NCI-H1694 treated with DMSO at 0.1 percent for 48 hours (cell line): ENCODE results near the gene POLR3GL.

Source experiments
- DNase-seq: peaks from one replicate; lab custom pipeline; 2025; lab: John Stamatoyannopoulos, UW

The POLR3GL gene

DNA sequence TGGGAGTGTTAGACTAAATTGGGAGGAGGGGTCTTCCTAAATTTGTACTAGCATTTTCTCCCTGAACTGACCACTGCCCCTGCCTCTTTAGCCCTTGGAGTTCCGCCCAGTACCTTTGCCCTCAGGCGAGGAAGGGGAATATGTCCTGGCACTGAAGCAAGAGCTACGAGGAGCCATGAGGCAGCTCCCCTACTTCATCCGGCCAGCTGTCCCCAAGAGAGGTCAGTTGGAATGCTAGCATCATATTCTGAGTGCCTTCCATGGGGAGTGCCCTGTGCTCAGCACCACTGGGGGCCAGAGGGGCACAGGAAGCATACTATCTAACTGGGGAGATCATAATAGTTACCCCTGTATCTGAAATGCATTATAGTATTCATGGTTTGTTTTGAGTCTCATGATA lies 10.7 kb downstream of the POLR3GL start:
- no peak for DNase-seq

DNA sequence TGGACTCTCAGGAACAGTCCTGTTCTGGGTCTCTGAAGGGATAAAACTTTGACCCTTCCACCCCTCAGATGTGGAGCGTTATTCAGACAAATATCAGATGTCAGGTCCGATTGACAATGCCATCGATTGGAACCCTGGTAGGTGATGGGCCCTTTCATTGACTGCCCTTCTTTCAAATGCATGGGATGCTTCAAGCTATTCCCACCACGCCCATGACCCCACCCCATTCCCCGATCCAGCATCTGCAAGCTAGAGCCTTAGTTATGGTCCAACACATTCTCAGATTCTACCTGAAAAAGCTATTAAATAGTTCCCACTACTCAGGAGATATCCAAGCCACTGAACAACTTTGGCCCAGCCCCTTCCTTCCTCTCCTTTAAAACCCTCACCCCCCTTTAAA lies 12.5 kb downstream of the POLR3GL start:
- DNase-seq, result no peak

GRCh38 chr1:145977486-145978470 lies 13.3 kb downstream of the POLR3GL start:
- DNase-seq, result peak; percentile 82

DNA sequence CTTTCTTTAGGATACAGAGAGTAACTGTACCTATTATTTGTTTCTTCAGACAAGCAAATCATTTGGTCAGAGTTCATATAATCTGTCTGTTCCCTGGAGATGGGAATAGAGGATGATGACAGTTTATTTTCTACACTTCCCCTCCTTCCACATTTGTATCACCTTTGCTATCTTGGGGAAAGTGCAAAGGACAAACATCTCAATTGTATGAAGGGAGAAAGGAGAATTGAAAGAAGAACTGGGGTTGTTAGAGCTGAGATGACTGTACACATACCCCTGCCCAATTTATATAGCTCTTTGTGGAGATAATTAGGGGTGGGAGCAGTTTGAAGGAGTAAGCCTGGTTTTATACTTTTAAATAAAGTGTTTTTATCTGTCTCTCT lies 14.0 kb downstream of the POLR3GL start:
- DNase-seq, result no peak

GRCh38 chr1:145978854-145979745 lies 14.6 kb downstream of the POLR3GL start:
- no peak for DNase-seq

DNA sequence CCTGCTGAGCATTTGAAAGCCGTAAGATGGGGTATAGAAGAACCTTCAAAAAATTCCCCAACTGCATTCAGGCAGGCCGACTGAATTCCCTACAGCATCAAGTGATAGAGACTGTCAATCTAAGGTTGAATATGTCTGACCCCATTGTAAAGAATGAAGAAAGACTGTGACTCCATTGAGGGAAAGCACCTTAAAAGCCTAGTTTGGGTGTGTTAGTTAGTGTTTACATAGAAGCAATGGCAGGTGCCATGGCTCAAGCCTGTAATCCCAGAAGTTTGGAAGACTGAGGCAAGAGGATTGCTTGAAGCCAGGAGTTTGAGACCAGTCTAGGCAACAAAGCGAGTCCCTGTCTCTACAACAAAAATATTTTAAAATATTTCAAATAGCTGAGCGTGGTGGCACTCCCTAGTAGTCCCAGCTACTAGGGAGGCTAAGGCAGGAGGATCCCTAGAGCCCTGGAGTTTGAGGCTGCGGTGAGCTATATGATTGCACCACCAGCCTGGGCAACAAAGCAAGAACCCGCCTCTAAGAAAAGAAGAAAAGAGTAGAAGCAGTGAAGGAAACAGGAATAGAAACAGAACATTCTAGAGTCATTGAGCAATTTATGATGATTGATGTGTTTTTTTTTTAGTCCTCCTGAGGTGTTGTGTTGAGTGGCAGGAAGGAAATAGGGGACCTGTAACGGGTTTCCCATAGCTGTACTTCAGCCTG lies 15.4 kb downstream of the POLR3GL start:
- no peak for DNase-seq

DNA sequence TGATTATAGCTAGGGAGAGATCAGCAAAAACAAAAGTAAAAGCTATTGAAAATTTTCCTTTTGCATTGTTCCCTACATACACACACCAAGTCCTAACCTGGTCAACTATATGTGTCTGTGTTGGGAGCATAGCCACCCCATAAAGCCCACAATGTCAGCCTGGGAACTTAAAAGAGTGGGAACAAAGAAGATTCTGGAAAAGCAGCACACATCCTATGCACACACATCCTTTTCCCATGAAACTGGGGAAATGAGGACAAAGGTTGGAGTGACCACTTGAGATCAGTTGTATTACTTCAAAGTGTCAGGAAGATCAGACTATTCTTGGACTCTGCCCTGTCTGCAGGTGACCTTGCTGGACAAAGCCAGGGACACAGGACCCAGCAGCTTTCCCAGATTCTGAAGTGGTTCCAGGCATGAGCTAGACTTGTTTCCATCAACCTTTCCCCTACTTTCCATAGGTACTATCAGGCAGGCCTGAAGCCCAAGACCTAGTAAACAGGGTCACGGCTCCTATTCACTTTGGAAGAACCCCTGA lies 16.0 kb downstream of the POLR3GL start:
- DNase-seq, result no peak

DNA sequence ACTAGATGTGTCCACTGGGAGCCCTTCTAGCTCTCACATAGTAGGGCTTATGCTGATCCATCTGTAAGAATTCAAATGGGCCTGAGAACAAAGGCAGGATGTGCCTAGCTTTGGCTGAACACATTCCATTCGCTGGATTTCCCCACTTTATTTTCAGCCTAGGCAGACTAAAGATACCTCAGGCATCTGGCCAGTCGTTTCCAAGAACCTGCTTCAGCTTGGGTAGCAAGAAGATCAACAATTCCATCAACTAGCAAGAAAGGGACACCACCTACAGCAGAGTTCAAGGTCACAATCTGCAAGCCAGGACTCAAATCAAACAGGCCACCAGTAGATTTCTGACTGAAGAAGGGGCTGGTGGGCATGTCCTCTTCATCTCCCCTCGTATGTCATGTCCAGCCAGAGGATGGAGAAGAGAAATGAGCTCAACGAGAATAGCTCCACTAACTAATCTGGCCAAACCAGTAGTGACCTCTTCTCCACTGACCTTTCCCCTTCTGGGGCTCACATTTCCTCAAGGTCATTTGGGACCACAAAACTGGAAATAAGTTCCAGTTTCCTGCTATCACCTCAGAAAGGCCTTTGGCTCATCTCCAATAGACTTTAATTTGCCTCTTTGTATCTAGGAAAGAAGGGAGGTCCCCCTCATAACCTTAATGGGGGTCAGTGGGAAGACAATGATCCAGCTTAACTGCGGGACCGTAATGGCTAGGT lies 17.7 kb downstream of the POLR3GL start:
- no peak for DNase-seq

- no peak for DNase-seq
Observed at GRCh38 chr1:145983206-145983675, 18.8 kb downstream of the POLR3GL start.

DNA sequence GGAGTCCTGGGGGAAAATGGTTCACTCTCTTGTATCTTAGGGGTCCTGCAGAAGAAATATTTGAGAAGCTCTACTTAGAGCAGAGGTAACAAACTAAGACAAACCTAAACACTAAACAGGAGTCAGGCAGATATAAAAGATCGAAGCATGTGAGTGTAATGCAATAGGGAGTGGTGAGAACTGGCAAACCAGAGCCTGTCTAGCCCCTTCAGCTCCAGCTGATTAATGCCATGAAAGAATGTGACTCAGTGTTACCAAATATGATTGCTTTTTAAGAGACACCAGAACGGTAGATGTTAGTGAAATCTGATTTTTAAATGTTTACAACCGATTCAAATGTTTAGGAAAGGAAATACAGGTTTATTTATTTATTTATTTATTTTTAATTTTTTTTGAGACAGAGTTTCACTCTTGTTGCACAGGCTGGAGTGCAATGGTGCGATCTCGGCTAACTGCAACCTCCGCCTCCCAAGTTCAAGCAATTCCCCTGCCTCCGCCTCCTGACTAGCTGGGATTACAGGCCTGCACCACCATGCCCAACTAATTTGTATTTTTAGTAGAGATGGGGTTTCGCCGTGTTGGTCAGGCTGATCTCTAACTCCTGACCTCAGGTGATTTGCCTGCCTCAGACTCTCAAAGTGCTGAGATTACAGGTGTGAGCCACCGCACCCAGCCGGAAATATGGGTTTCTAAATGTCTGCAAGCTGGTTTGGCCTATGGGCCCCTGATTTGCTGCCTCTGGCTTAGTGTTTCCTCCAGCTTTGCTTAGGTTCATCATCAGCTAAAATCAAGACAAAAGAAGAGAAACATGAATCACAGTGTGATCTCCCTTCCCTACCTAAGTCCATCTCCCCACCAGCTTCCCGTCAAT lies 19.7 kb downstream of the POLR3GL start:
- DNase-seq, result no peak

GRCh38 chr1:145985129-145985501 lies 20.6 kb downstream of the POLR3GL start:
- DNase-seq, result no peak

GRCh38 chr1:145985502-145986439 lies 21.3 kb downstream of the POLR3GL start:
- no peak for DNase-seq

GRCh38 chr1:145986551-145986950 lies 22.1 kb downstream of the POLR3GL start:
- DNase-seq, result no peak

DNA sequence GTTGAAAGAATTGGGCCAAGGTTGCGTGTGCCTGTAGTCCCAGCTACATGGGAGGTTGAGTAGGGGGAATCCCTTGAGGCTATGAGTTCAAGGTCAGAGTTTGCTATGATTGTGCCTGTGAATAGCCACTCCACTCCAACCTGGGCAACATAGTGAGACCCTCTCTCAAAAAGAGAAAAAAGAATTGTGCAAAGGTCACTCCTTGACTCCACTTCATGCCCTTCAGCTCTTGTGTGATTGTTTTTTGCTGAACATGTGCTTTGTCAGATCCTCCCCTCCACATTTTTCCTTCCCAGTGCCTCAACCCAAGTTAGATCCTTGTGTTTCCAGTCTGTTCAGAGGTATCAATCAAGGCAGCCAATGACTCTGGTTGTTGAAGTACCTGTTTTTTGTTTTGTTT lies 23.4 kb downstream of the POLR3GL start:
- DNase-seq, result no peak

DNA sequence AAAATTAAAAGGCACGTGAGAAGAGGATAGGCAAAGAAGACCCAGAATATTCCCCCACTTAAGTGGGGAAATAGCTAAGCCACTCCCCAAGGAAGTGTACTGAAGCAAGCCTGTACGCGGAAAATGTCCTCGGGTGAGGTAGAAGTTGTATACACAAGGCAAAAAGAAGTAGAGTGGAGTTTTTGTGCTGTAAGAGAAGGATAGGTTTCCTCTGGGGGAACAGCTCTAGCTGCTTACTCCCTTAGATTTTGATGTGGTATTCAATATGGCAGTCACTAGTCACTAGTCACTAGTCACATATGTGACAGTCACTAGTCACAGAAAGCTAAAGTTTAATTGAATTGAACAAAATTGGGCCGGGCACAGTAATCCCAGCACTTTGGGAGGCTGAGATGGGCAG lies 24.3 kb downstream of the POLR3GL start:
- no peak for DNase-seq

- no peak for DNase-seq
Observed at GRCh38 chr1:145990249-145990855, 25.9 kb downstream of the POLR3GL start.

- DNase-seq, result no peak
Observed at GRCh38 chr1:145991735-145992412, 27.4 kb downstream of the POLR3GL start.

DNA sequence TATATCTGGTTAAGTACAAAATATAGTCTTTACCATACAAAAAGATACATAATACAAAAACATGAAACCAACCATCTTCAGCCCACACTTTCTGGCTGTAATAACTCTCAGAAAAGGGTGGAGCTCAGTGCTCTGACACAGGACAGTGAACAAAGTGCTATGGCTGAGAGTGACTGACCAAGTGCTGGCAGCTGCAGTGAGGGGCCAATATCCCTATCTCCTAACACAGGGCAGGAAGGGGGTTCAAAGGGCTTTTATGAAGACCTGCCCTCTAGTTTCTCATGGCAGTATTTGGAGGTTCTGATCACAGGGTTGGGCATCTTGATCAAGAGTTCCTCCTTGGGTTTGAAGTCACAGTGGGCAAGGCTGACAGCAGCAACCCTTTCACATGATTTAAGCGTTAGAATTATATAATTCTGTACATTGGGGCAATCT lies 28.0 kb downstream of the POLR3GL start:
- DNase-seq, result no peak
